ENCODE measurements around the gene TRIM58. TPM values are rescaled to one million over a fixed set of nuclear protein-coding genes. Genes with fewer than 3 reads are reported as not detected.

The TRIM58 gene
- total RNA-seq, 1 experiment from 2014 or later = 1.7 TPM

GRCh38 chr1:247833601-247834000 lies 23.4 kb upstream of the TRIM58 start:
- no peak overlapping the region for H3K9ac ChIP-seq (ENCODE audit: extremely low read depth, insufficient read length, low read length)
- WGBS (ENCODE audit: extremely low coverage, insufficient read length, low lambda C conversion rate) = no CpG with 5 or more reads among the region's 6 CpGs
- H3K9me3 ChIP-seq (ENCODE audit: control insufficient read depth, low read depth, low read length) = peaks cover 30% of the 10 kb centered on the region
- H3K14ac ChIP-seq (ENCODE audit: insufficient read depth, low read length) = no peak overlapping the region
- H4K5ac ChIP-seq (ENCODE audit: insufficient read length, low read depth, low read length) = no peak overlapping the region
- DNase-seq = no peak
- no peak overlapping the region for H2BK20ac ChIP-seq (ENCODE audit: low read depth, low read length, poor library complexity, severe bottlenecking)
- no peak overlapping the region for H3T11ph ChIP-seq (ENCODE audit: low read length)
- no peak overlapping the region for H3K18ac ChIP-seq (ENCODE audit: insufficient read length, low read depth, low read length)
- H2BK12ac ChIP-seq (ENCODE audit: insufficient read length, low read depth, low read length) = no peak overlapping the region
- no peaks in the 10 kb centered on the region for H3K79me1 ChIP-seq (ENCODE audit: insufficient read depth, low read depth, low read length, poor library complexity, severe bottlenecking)
- H3K23ac ChIP-seq (ENCODE audit: insufficient read length, low read depth, low read length) = no peak overlapping the region
- no peak overlapping the region for H2BK120ac ChIP-seq (ENCODE audit: low read depth, low read length, poor library complexity, severe bottlenecking)
- Mint-ChIP-seq H3K27me3 (ENCODE audit: low read depth) (no peaks in the 10 kb centered on the region), H3K9me3 (peaks cover 46 to 53% of the 10 kb centered on the region in 2 experiments), H3K27ac (no peak overlapping the region; a peak in 1 of 7 replicates), H3K36me3 (ENCODE audit: insufficient read depth in 1 of 3, low read depth in 3 of 3) (peaks cover 0 to 3% (median 0%) of the 10 kb centered on the region in 3 experiments; a peak in 2 of 7 replicates), H3K4me3 (no peak overlapping the region), H3K4me1 (0 out of 4 replicates have a peak, but pooled peaks cover 0 to 2% of the 10 kb centered on the region in 2 experiments)
- no peaks in the 10 kb centered on the region for H3K23me2 ChIP-seq (ENCODE audit: insufficient read length, low read depth, low read length, poor library complexity, severe bottlenecking)
- H4K91ac ChIP-seq (ENCODE audit: insufficient read length, low read depth, low read length) = no peak overlapping the region
- no peak overlapping the region for H3K4me2 ChIP-seq (ENCODE audit: insufficient read depth, insufficient read length, low read length)
- no peak overlapping the region for H4K8ac ChIP-seq (replicated peaks; ENCODE audit: insufficient read length, low read depth, low read length)
- no peak overlapping the region for H3K27ac ChIP-seq (ENCODE audit: insufficient read length, low read depth, low read length)
- no peak overlapping the region for H3K4ac ChIP-seq (ENCODE audit: low read depth, low read length)
- H2BK15ac ChIP-seq (ENCODE audit: low read depth, low read length) = no peak overlapping the region
- H3K27me3 ChIP-seq (ENCODE audit: insufficient read depth, low read length) = no peaks in the 10 kb centered on the region
- H2AK5ac ChIP-seq (ENCODE audit: insufficient read length, low read length) = no peak overlapping the region
- no peak overlapping the region for H2AFZ ChIP-seq (ENCODE audit: low read length)
- H3K79me2 ChIP-seq (ENCODE audit: insufficient read depth, low read length) = no peaks in the 10 kb centered on the region
- no peak overlapping the region for H3K56ac ChIP-seq (ENCODE audit: insufficient read length, low read depth, low read length)
- H4K20me1 ChIP-seq (ENCODE audit: control insufficient read depth, insufficient read depth, insufficient read length) = no peaks in the 10 kb centered on the region
- peak; percentile 44; the same call in 2 of the 3 replicates for TF ChIP-seq CTCF (conservative IDR thresholded peaks at IDR 0.05)
- H2BK5ac ChIP-seq (ENCODE audit: insufficient read length, low read length) = no peak overlapping the region
- H3K4me1 ChIP-seq (ENCODE audit: insufficient read depth, low read length) = no peaks in the 10 kb centered on the region

Measured in H9 (cell line).